Measurements from ENCODE around the gene RSBN1L.
A peak's percentile ranks its signal among the peaks of the same experiment; 100 is the strongest.

Gene RSBN1L

DNA sequence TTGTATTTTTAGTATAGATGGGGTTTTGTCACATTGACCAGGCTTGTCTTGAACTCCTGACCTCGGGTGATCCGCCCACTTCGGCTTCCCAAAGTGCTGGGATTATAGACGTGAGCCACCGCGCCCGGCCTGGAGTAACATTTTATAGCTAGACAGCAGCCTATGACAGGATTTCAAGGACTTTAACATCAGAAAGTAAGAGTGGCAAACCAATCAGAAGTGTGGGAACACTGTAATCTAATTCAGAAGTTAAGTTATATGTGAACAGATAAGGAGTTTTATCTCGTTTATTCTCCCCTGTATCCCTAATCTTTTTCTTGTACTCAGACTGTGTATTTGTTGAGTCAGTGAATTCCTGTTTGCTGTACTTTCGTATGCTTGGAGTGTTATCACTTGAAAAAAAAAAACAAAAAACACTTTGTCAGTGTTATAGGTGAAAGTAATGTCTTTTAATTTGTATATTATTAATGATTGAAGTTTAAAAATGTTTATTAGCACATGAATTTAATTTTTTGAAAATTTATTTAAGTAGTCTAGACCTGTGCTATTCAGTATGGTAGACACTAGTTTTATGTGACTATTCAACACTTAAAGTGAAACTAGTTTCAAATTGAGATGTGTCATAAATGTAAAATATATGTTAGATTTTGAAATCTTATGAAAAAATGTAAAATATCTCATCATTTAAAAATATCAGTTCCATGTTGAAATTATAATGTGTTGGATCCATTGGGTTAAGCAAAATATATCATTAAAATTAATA lies 38.6 kb downstream of the RSBN1L start:
- no peak for DNase-seq

DNA sequence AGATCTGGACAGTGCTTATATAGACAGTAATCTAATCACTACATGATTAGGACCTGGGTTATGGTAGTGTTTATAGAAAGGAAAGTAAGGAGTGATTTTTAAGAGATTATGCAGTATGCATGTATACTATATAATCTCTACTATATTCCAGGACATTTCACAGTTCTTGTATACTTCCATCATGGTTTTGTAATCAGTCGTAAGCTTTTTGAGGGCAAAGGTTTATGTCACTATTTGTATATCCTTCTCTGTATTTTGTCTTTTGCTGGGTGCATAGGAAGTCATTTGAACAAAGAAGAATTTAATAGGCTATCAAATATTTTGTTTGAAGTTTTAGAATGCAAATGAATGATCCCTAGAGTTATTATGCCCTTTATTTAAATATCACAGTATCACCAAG lies 39.2 kb downstream of the RSBN1L start:
- DNase-seq: no peak

GRCh38 chr7:77736991-77737390 lies 40.7 kb downstream of the RSBN1L start:
- no peak for DNase-seq

GRCh38 chr7:77738382-77738781 lies 42.1 kb downstream of the RSBN1L start:
- DNase-seq: no peak

DNA sequence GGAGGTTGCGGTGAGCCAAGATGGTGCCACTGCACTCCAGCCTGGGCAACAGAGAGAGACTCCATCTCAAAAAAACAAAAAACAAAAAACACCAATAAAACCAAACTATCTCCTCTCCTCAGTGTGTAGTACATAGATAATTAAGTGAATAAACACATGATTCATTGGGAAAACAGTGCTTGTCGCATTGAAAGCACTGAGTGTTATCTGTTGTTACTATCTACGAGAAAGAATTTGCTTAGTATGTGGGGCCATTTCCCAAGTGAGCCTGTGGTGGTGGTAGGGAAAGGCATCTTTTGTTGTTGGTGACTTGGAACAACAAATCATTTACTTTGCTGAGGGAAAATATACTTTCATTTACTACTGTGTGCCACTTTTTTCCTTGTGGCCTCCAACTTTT lies 42.6 kb downstream of the RSBN1L start:
- DNase-seq: peak; percentile 13

GRCh38 chr7:77740257-77740656 lies 44.0 kb downstream of the RSBN1L start:
- no peak for DNase-seq

GRCh38 chr7:77743518-77743917 lies 47.3 kb downstream of the RSBN1L start:
- no peak for DNase-seq

DNA sequence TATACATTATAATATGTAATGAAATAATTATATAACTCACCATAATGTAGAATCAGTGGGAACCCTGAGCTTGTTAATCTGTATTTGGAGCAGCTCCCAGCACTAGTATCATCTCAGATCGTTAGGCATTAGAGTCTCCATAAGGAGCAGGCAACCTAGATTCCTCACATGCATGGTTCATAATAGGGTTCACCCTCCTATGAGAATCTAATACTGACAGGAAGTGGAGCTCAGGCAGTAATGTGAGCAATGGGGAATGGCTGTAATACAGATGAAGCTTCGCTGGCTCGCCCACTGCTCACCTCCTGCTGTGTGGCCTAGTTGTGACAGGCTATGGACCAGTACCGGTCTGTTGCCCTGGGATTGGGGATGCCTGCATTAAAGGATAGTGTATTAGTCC lies 49.5 kb downstream of the RSBN1L start:
- DNase-seq: no peak

GRCh38 chr7:77746164-77746823 lies 50.0 kb downstream of the RSBN1L start:
- DNase-seq: no peak

- no peak for DNase-seq
Observed at GRCh38 chr7:77746824-77747165, 50.5 kb downstream of the RSBN1L start.

DNA sequence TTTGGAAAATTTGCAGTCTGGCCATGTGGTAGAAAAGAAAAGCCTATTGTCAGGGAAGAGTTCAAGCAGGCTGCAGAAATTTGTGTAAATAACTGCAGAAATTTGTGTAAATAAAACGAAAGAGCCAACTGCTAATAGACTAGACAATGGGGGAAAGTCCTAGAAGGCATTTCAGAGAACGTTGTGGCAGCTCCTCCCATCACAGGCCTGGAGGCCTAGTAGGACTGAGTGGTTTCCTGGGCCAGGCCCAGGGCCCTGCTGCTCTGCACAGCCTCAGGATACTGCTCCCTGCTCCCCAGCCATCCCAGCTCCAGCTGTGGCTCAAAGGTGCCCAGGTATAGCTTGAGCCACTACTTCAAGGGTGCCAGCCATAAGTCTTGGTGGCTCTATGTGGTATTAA lies 50.9 kb downstream of the RSBN1L start:
- no peak for DNase-seq

DNA sequence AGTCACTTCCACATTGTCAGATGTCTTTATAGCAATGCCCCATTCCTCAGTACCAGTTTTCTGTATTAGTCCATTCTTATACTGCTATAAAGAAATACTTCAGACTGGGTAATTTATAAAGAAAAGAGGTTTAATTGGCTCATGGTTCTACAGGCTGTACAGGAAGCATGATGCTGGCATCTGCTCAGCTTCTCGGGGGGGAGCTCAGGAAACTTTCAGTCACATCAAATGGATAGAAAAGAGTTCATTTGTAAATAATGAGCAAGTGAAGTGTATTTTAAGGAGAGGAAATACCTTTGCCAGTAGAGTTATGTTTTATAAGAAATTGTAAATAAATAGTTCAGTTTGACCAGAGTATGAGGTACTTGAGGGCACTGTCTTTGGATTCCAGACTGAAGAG lies 51.5 kb downstream of the RSBN1L start:
- DNase-seq: no peak

- DNase-seq: no peak
Observed at GRCh38 chr7:77752016-77752415, 55.8 kb downstream of the RSBN1L start.

DNA sequence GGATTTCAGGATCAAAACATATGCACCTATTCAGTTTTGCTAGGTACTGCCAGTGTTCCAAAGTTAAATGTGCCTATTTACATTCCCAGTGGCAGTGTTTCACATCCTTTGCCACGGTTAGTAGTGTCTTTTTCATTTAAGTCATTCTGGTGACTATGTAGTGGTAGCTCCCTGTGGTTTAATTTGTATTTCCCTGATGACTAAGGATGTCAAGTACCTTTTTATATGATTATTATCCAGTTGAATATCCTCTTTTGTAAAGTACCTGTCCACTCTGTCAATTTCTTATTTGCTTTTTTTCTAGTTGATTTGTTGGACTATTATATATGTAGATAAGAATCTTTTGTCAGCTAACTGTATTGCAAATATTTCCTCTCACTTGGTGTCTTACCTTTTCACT lies 56.9 kb downstream of the RSBN1L start:
- DNase-seq: no peak

DNA sequence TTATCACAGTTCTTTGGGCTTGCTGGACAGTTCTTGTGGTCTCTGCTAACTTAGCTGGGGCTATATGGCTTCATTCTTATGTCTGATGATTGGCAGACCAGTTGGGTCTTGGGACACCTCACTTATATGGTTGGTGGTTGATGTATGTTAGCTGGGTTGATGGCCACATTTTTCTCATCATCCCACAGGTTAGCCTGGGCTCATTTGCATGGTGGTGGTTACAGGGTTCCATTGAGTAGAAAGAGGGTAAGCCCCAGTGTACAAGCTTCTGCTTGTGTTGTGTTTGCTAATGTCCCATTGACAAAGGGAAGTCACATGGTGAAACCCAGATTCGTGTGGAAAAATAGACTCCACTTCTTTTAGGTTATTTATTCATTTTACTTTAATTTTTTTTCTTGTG lies 61.3 kb downstream of the RSBN1L start:
- no peak for DNase-seq

DNA sequence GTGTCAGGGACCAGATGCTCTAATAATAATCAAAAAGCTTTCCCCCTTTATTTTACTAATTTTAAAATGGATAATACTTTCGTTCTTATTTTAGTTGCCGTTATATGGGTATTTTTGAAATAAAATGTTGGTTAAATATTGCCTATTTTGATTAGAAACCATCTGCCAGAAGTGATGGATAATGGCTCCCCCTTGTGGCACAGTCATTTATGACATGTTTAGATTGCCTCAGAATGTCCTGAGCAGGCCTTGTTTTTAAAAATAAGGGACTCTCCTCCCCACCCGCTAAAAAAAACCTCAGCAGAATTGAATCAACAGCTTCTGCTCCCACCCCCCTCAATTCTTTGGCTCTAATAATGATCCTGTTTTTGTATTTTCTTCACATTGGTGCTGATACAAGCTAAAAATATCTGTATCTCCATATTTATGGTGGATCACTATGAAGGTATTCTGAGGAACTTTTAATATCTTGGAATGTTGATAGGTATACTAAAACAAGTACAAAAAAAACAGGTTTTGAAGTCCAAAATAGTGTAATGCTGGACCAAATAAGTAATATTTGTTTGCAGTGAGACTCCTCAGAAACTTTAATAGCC lies 63.1 kb downstream of the RSBN1L start:
- DNase-seq: peak; percentile 44

DNA sequence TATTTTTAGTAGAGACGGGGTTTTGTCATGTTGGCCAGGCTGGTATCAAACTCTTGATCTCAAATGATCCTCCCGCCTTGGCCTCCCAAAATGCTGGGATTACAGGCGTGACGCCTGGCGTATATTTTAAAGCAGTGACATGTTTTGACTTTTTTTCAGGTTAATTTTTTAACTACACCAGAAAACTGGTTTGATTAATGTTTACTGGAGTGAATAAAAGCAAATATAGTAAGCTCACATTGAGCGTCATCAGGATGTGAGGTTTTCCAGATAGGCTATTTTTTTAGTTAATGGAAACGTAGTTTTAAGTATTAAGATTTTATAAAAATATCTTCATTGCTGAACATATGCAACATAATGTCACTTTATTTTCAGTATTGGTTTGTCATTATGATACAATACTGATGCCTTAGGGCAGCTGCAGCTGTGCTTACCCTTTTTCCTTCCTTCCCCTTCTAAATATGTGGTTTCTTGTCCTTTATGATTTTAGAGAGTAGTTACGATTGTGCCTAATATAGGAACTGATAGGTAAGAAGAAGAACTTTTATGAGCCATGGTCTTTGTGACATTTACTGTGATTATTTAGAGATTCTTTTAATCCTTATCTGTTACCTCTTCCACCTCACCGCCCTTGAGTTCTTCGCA lies 64.7 kb downstream of the RSBN1L start:
- no peak for DNase-seq

DNA sequence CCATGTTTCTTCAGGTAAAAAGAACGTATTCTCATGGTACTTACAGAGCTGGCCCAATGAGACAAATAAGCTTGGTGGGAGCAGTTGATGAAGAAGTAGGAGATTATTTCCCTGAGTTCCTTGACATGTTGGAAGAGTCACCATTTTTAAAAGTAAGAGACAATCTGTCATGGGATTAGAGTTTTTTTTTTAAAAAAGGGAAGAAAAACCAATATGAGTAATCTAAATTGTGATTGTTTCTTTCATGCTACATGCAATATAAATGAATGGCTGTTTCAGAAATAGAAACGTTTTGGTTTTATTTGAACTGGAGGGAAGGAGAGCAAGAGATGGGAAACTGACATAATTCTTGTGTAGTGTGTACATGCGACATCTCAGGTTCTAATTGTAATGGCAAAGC lies 69.2 kb downstream of the RSBN1L start:
- DNase-seq: no peak

DNA sequence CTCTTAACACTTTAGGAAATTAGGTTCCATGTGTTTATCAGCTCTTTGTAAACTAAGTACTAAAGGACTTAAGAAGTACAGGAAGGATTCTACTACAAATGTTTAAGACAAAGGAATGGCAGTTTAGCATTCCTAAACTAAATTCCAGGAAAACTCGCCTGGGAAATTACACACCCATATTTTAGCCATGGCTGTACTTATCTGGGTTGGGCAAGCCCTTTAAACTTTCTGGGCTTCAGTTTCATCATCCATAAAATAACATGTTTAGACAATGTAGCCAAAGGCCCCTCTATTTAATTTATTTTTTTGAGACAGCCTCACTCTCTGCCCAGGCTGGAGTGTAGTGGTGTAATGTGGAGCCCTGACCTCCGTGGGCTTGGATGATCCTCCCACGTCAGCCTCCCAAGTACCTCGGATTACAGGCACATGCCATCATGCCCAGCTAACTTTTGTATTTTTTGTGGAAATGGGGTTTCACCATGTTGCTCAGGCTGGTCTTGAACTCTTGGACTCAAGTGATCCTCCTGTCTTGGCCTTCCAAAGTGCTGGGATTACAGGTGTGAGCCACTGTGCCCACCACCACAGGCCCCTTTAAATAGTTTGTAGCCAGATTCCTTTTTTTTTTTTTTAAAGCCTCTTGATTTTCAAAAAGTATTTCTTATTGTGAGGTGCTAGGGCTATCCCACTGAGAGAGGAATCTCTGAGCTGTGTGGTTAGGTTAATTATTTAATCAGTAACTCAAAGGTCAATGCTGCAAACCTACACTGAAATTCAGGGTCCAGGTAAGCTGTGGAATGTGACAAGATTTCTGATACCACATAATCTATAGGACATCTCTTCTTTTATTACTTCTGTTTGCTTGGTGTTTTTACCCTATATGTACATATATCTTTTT lies 69.9 kb downstream of the RSBN1L start:
- DNase-seq: no peak

- DNase-seq: no peak
Observed at GRCh38 chr7:77766801-77767605, 70.7 kb downstream of the RSBN1L start.

DNA sequence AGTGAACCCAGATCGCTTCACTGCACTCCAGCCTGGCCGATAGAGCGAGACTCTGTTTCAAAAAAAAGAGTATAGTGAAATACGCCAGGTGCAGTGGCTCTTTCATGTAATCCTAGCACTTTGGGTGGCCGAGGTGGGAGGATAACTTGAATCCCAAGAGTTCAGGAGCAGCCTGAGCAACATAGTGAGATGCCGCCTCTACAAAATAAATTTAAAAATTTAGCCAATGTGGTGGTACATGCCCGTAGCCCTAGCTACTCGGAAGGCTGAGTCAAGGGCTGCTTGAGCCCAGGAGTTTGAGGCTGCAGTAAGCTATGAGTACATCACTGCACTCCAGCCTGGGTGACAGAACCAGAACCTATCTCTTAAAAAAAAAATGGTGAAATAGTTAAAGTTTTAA lies 74.1 kb downstream of the RSBN1L start:
- DNase-seq: no peak

DNA sequence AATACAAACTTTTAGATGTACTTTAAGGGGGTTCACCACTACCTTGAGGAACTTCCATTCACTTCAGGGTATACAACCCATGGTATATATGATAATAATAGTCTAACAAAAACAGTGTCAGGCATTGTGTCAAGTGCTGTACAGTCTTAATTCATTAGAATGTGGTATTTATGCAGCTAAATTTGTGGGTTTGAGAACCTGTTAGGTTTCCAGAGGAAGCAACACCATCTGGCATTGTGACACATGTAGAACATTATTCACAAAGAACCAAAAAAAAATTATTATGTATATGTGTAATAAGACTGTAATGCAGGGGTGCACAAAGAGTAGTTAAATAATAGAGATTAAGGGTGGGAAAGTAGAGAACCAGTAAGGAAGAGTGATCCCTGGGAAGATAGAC lies 75.6 kb downstream of the RSBN1L start:
- no peak for DNase-seq

Measured in T1000 (cell line).